ENCODE results near the gene MRPL24.

The MRPL24 gene

GRCh38 chr1:156740741-156741480, at the start of gene MRPL24:
TSS of gene MRPL24 (minus strand) at chr1:156741088. CDS start at chr1:156738704, 2,384 bp downstream.
- Histone ChIP-seq H3K4me3 (peak within 1 kb of the TSS; percentile 74), H3K36me3 (replicated peaks) (peaks cover 63% of the 10 kb centered on the region), H3K27me3 (ENCODE audit: low read depth) (no peaks in the 10 kb centered on the region), H3K9me3 (no peaks in the 10 kb centered on the region; the same call in 1 of the 2 replicates), H3K4me1 (peaks cover 13% of the 10 kb centered on the region)
- in situ Hi-C loops (cut with MboI; ENCODE audit: low sequenced_read_pairs) = no loop called here
- DNase-seq (ENCODE audit: low spot score in 2 of 2) = peak; percentile 97 to 99

GRCh38 chr1:156789621-156790318, 48.9 kb upstream of the MRPL24 start:
- H3K36me3 ChIP-seq (replicated peaks) = peaks cover 75% of the 10 kb centered on the region
- DNase-seq (ENCODE audit: low spot score in 2 of 2) = no peak
- no peaks in the 10 kb centered on the region for H3K9me3 ChIP-seq
- no peak overlapping the region for H3K4me3 ChIP-seq
- in situ Hi-C loops (cut with MboI; ENCODE audit: low sequenced_read_pairs) = no loop called here
- no peaks in the 10 kb centered on the region for H3K27me3 ChIP-seq (ENCODE audit: low read depth)
- H3K4me1 ChIP-seq = no peaks in the 10 kb centered on the region

- Histone ChIP-seq H3K4me3 (no peak overlapping the region), H3K27me3 (ENCODE audit: low read depth) (no peaks in the 10 kb centered on the region), H3K9me3 (no peaks in the 10 kb centered on the region), H3K4me1 (no peaks in the 10 kb centered on the region), H3K36me3 (replicated peaks) (peaks cover 74% of the 10 kb centered on the region)
- DNase-seq (ENCODE audit: low spot score in 2 of 2) = no peak
- in situ Hi-C loops (cut with MboI; ENCODE audit: low sequenced_read_pairs) = no loop called here
These were observed 47.2 kb upstream of the MRPL24 start for GRCh38 chr1:156788136-156788535.

GRCh38 chr1:156786640-156787039, 45.8 kb upstream of the MRPL24 start:
- DNase-seq (ENCODE audit: low spot score in 2 of 2) = no peak
- Histone ChIP-seq H3K4me1 (no peaks in the 10 kb centered on the region), H3K27me3 (ENCODE audit: low read depth) (no peaks in the 10 kb centered on the region), H3K36me3 (replicated peaks) (peaks cover 73% of the 10 kb centered on the region), H3K4me3 (no peak overlapping the region), H3K9me3 (no peaks in the 10 kb centered on the region)
- in situ Hi-C loops (cut with MboI; ENCODE audit: low sequenced_read_pairs) = no loop called here

- in situ Hi-C loops (cut with MboI; ENCODE audit: low sequenced_read_pairs) = no loop called here
These were observed 44.6 kb upstream of the MRPL24 start for GRCh38 chr1:156785458-156785857.

GRCh38 chr1:156781585-156782186, 40.8 kb upstream of the MRPL24 start:
- H3K36me3 ChIP-seq (replicated peaks) = peaks cover 45% of the 10 kb centered on the region

More at GRCh38 chr1:156785458-156785857, 44.6 kb upstream of the MRPL24 start:
- Histone ChIP-seq H3K27me3 (ENCODE audit: low read depth) (no peaks in the 10 kb centered on the region), H3K4me1 (no peaks in the 10 kb centered on the region), H3K4me3 (no peak overlapping the region), H3K36me3 (replicated peaks) (peaks cover 70% of the 10 kb centered on the region), H3K9me3 (no peaks in the 10 kb centered on the region)
- DNase-seq (ENCODE audit: low spot score in 2 of 2) = no peak

GRCh38 chr1:156777573-156777972, 36.7 kb upstream of the MRPL24 start:
- in situ Hi-C loops (cut with MboI; ENCODE audit: low sequenced_read_pairs) = no loop called here
- H3K27me3 ChIP-seq (ENCODE audit: low read depth) = no peaks in the 10 kb centered on the region
- H3K4me3 ChIP-seq = no peak overlapping the region
- H3K36me3 ChIP-seq (replicated peaks) = peaks cover 18% of the 10 kb centered on the region
- no peak for DNase-seq (ENCODE audit: low spot score in 2 of 2)
- no peaks in the 10 kb centered on the region for H3K9me3 ChIP-seq
- peaks cover under 1% of the 10 kb centered on the region; the same call in 1 of the 2 replicates for H3K4me1 ChIP-seq

More at GRCh38 chr1:156781585-156782186, 40.8 kb upstream of the MRPL24 start:
- Histone ChIP-seq H3K27me3 (ENCODE audit: low read depth) (no peaks in the 10 kb centered on the region), H3K9me3 (no peaks in the 10 kb centered on the region), H3K4me1 (no peaks in the 10 kb centered on the region), H3K4me3 (no peak overlapping the region)
- in situ Hi-C loops (cut with MboI; ENCODE audit: low sequenced_read_pairs) = no loop called here
- no peak for DNase-seq (ENCODE audit: low spot score in 2 of 2)

- H3K4me3 ChIP-seq = no peak overlapping the region
- no peaks in the 10 kb centered on the region for H3K9me3 ChIP-seq
- H3K27me3 ChIP-seq (ENCODE audit: low read depth) = no peaks in the 10 kb centered on the region
- DNase-seq (ENCODE audit: low spot score in 2 of 2) = no peak
- peaks cover 17% of the 10 kb centered on the region for H3K36me3 ChIP-seq (replicated peaks)
- H3K4me1 ChIP-seq = peaks cover 2% of the 10 kb centered on the region; the same call in 1 of the 2 replicates
- in situ Hi-C loops (cut with MboI; ENCODE audit: low sequenced_read_pairs) = no loop called here
These were observed 36.1 kb upstream of the MRPL24 start for GRCh38 chr1:156776942-156777341.

- DNase-seq (ENCODE audit: low spot score in 2 of 2) = no peak
- H3K27me3 ChIP-seq (ENCODE audit: low read depth) = no peaks in the 10 kb centered on the region
- no peaks in the 10 kb centered on the region for H3K9me3 ChIP-seq
- H3K4me1 ChIP-seq = peaks cover 2% of the 10 kb centered on the region; the same call in 1 of the 2 replicates
- peaks cover 12% of the 10 kb centered on the region for H3K36me3 ChIP-seq (replicated peaks)
- H3K4me3 ChIP-seq = no peak overlapping the region
- in situ Hi-C loops (cut with MboI; ENCODE audit: low sequenced_read_pairs) = no loop called here
These were observed 34.9 kb upstream of the MRPL24 start for GRCh38 chr1:156775799-156776198.

- Histone ChIP-seq H3K27me3 (ENCODE audit: low read depth) (no peaks in the 10 kb centered on the region), H3K4me3 (no peak overlapping the region), H3K4me1 (peaks cover 2% of the 10 kb centered on the region; the same call in 1 of the 2 replicates), H3K36me3 (replicated peaks) (peaks cover 21% of the 10 kb centered on the region), H3K9me3 (no peaks in the 10 kb centered on the region)
- in situ Hi-C loops (cut with MboI; ENCODE audit: low sequenced_read_pairs) = no loop called here
- no peak for DNase-seq (ENCODE audit: low spot score in 2 of 2)
These were observed 32.7 kb upstream of the MRPL24 start for GRCh38 chr1:156773607-156774006.

GRCh38 chr1:156772728-156773497, 32.0 kb upstream of the MRPL24 start:
- in situ Hi-C loops (cut with MboI; ENCODE audit: low sequenced_read_pairs) = no loop called here
- no peak overlapping the region for H3K4me3 ChIP-seq
- no peaks in the 10 kb centered on the region for H3K27me3 ChIP-seq (ENCODE audit: low read depth)
- H3K36me3 ChIP-seq (replicated peaks) = peaks cover 21% of the 10 kb centered on the region
- H3K9me3 ChIP-seq = no peaks in the 10 kb centered on the region
- H3K4me1 ChIP-seq = peaks cover 2% of the 10 kb centered on the region; the same call in 1 of the 2 replicates
- no peak for DNase-seq (ENCODE audit: low spot score in 2 of 2)

- in situ Hi-C loops (cut with MboI; ENCODE audit: low sequenced_read_pairs) = no loop called here
- no peak for DNase-seq (ENCODE audit: low spot score in 2 of 2)
- H3K36me3 ChIP-seq (replicated peaks) = peaks cover 21% of the 10 kb centered on the region
- no peak overlapping the region for H3K4me3 ChIP-seq
- H3K27me3 ChIP-seq (ENCODE audit: low read depth) = no peaks in the 10 kb centered on the region
- no peaks in the 10 kb centered on the region for H3K9me3 ChIP-seq
- H3K4me1 ChIP-seq = peaks cover 2% of the 10 kb centered on the region; the same call in 1 of the 2 replicates
These were observed 31.3 kb upstream of the MRPL24 start for GRCh38 chr1:156772222-156772621.

GRCh38 chr1:156768610-156769295, 27.9 kb upstream of the MRPL24 start:
- Histone ChIP-seq H3K4me1 (peaks cover 6% of the 10 kb centered on the region; the same call in 1 of the 2 replicates), H3K27me3 (ENCODE audit: low read depth) (no peaks in the 10 kb centered on the region), H3K4me3 (peak overlapping the region; percentile 81), H3K36me3 (replicated peaks) (peaks cover 21% of the 10 kb centered on the region), H3K9me3 (no peaks in the 10 kb centered on the region)
- in situ Hi-C loops (cut with MboI; ENCODE audit: low sequenced_read_pairs) = loop anchor here (5.0 kb wide), 1 partner anchor 41 kb away; the partner anchor contains the start of genes ISG20L2 and METTL25B
- peak in 1 of 2 experiments; percentile 73 for DNase-seq (ENCODE audit: low spot score in 2 of 2)
